GM12875 (cell line): Measurements from ENCODE around the gene ZIC2.

Experiments used
- H3K4me3 ChIP-seq: one replicate; pipeline ENCODE4 v1.5.1; 2011; ENCODE audit warnings: low read depth, low read length, control low read depth
- TF ChIP-seq, protein P1 (sequence below): IDR thresholded peaks from 2 replicates; pipeline ENCODE4 v1.5.1; 2011; ENCODE audit warnings: low read depth, mild to moderate bottlenecking, control low read depth, inconsistent platforms, low read length, moderate library complexity, borderline replicate concordance; ENCODE audit not compliant: insufficient read depth

The ZIC2 gene

GRCh38 chr13:99985886-99986527 lies 4.4 kb downstream of the ZIC2 start:
- no peak overlapping the region for H3K4me3 ChIP-seq
- TF ChIP-seq, protein P1, sequence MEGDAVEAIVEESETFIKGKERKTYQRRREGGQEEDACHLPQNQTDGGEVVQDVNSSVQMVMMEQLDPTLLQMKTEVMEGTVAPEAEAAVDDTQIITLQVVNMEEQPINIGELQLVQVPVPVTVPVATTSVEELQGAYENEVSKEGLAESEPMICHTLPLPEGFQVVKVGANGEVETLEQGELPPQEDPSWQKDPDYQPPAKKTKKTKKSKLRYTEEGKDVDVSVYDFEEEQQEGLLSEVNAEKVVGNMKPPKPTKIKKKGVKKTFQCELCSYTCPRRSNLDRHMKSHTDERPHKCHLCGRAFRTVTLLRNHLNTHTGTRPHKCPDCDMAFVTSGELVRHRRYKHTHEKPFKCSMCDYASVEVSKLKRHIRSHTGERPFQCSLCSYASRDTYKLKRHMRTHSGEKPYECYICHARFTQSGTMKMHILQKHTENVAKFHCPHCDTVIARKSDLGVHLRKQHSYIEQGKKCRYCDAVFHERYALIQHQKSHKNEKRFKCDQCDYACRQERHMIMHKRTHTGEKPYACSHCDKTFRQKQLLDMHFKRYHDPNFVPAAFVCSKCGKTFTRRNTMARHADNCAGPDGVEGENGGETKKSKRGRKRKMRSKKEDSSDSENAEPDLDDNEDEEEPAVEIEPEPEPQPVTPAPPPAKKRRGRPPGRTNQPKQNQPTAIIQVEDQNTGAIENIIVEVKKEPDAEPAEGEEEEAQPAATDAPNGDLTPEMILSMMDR: no peak

DNA sequence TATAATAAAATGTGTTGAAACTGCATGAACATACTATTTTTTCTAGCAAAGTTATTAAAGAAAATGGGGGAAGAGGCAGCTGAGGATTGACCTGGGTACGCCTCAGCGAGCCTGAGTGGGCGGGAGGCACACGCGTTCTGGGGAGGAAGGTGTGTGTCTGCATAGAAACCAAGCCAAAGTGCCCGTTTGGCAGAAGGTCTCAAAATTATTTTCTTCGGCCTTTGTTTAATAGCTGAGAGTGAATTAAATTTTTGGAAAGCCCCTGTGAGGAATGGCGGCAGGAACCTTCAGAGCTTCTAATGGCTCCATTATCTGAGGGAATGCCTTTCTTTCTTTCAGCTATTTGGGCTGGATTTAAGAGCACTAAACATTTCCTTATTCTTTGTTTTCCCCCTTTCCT lies 5.2 kb downstream of the ZIC2 start:
- no peak overlapping the region for H3K4me3 ChIP-seq
- TF ChIP-seq, protein P1: no peak

- TF ChIP-seq, protein P1: no peak
- H3K4me3 ChIP-seq: no peak overlapping the region
Observed at GRCh38 chr13:99987154-99988019, 5.8 kb downstream of the ZIC2 start.

DNA sequence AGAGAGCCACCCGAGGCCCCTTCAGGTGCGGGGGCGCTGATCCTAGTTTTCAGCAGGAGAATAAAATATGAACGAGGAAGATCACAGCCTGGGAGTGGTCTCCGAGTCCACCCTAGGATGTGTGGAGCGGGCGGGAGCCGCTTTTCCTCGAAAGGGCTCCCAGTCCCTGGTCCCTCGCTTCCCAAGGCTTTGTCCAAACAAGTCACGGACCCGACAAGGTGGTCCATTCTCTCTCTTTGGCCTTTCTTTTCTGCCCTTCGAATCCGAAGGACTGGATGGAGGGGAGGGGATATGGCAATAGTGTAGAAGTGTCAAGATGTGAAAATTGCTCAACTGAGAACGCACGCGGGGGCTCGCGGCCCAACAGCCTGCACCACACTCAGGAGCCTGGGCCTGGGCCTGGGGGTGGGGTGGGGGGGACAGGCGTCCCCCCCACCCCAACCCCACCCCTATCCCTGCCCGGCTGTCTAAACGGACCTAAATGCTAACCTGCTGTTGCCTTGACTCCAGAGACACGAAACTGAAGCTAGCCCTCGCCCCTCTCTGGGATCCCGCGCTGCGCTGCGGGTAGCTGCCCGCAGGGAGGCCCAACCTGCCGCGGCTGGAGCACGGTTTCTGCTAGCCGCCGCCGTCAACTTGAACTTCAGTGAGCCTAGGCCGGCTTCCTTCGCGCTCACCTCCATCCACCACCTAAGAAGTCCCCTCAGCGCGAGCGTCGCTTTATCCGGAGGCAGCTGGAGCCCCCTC lies 7.1 kb downstream of the ZIC2 start:
- no peak overlapping the region for H3K4me3 ChIP-seq
- TF ChIP-seq, protein P1: no peak

DNA sequence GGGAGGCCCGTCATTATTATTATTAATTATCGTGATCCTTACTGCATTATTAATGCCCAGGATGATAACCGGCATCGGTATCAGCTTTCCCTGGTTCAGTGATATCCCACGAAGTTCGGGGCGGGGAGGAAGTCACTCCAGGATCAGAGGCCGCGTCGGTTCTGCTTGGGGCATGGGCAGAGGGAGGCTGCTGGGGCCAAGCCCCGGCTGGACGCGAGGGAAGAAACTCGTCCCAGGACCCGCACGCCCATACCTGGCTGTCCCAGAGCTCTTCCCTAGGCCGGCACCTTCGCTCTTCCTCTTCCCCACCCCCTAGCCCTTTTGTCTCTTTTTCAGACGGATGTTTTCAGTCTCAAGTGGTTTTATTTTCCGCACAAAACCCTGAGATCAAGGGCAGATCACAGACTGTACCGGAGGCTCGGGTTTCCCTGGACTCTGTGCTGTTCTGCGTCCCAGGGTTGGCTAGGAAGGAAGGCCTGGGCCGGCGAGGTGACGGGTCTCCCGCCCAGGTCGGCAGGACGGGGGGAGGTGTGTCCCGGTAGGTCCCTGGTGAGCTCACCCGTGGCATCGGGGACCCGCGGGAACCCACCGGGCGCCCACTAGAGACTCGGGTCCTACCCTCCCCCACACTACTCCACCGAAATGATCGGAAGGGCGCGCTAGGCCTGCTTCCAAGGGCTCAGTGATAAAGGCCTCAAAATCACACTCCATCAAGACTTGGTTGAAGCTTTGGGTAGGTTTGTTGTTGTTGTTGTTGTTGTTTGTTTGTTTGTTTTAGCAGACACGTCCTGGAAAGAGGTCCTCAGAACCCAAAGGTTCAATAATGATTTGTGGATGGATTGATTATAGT lies 7.9 kb downstream of the ZIC2 start:
- TF ChIP-seq, protein P1: no peak
- no peak overlapping the region for H3K4me3 ChIP-seq

DNA sequence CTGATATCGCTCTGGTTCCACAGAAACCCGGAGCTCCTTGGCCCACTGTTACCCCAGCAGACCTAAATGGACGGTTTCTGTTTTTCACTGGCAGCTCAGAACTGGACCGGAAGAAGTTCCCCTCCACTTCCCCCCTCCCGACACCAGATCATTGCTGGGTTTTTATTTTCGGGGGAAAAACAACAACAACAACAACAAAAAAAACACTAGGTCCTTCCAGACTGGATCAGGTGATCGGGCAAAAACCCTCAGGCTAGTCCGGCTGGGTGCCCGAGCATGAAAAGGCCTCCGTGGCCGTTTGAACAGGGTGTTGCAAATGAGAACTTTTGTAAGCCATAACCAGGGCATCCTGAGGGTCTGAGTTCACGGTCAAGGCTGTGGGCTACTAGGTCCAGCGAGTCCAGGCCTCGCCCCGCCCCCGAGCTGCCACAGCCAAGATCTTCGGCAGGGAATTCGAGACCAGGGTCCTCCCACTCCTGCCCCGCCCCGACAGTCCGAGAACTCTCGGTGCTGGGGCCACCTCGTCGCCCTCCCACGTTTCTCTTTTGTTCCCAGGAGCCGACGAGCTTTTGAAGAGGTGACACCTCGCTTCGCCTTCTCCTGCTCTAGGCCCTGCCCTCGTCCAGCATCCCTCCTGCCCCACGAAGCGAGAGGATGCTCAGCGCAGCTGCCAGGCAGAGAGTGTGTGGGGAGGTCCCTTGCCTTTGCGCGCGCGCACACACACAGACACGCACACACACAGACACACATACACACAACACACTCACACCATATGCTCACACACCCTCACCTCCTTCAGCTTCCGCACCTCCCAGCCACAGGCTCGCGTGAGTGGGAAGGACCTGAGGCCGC lies 8.8 kb downstream of the ZIC2 start:
- TF ChIP-seq, protein P1: no peak
- no peak overlapping the region for H3K4me3 ChIP-seq
